HT-29 (cell line): ENCODE results near the gene IDUA. TPM values are rescaled to one million over a fixed set of nuclear protein-coding genes. Genes with fewer than 3 reads are reported as not detected.
"Not testable (repeated sequence)": the region's sequence is repeated elsewhere in the genome, so short reads cannot be mapped to it uniquely, and the experiment has no call there.

ENCODE experiments used
- DNase-seq: peaks from one replicate; pipeline ENCODE4 v3.0.0-alpha.2; 2015; ENCODE audit warnings: low spot score
- total RNA-seq: library from RNA; depleted of rRNA; stranded (reverse); fragments of >200 nt; shearing (Covaris generic); gene quantifications from 2 replicates; pipeline ENCODE4 v1.2.3, GENCODE V29; 2014

The IDUA gene
- total RNA-seq, 1 experiment from 2014 or later, result 53.5 TPM

DNA sequence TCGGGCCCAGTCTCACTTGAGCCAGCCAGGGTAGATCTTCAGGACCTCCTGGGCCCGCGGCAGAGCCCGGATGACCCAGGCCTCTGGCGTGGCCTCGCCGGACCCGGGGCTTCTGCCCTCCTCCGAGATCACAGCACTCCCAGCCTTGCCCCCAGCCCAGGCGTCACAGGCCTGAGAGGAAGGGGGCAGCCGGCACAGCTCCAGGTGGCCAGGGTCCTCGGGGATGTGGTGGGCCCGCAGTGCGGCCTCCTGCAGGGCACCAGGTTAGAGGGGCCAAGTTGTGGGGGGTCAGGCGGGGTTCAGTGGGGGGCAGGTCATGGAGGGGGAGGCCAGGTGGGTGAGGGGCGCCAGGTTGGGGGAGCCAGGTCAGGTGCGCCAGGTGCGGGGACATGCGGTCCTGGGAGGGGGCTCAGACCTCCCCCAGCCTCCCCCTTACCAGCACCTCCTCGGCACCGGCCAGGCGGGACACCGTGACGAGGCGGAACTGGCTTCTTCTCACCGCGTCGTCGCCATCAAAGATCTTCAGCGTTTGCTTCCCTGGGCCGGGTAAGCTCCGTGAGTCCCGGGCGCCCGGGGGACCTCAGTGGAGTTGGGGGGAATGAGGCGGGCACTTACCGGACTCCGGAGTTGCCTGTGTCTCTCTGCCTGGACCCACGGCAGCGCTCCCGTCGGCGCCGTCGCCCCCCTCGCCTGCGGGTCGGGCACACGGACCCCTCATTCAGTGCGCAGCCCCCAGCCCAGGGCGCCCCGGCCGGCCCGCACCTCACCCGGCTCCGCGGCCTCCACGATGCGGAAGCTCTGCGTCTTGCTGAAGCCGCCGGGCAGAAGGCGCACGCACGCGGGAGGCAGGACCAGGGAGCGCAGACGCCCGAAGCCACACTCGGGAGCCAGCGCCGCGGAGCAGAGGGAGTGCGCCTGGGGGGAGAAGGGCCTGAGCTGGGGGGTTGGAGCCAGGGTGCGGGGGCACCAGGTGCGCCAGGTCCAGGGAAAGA lies 19.4 kb upstream of the IDUA start:
- DNase-seq, result no peak

DNA sequence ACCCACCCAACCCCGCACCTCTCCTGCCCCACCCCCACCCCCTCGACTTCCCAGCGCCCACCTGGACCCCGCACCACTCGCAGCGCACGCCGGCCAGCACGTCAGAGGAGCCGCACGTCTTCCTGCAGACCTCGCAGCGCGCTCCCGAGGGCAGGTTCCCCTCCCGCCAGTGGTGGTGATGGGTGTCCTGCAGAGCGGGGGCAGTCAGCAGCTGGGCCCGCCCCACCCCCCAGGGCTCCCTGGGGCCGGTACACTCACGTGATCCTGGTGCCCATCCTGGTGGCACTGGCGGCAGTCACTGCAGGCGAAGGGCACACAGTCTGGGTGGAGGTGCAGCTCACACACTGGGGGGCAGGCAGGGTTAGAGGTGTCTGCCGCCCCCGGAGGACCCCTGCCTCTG lies 18.6 kb upstream of the IDUA start:
- no peak for DNase-seq

DNA sequence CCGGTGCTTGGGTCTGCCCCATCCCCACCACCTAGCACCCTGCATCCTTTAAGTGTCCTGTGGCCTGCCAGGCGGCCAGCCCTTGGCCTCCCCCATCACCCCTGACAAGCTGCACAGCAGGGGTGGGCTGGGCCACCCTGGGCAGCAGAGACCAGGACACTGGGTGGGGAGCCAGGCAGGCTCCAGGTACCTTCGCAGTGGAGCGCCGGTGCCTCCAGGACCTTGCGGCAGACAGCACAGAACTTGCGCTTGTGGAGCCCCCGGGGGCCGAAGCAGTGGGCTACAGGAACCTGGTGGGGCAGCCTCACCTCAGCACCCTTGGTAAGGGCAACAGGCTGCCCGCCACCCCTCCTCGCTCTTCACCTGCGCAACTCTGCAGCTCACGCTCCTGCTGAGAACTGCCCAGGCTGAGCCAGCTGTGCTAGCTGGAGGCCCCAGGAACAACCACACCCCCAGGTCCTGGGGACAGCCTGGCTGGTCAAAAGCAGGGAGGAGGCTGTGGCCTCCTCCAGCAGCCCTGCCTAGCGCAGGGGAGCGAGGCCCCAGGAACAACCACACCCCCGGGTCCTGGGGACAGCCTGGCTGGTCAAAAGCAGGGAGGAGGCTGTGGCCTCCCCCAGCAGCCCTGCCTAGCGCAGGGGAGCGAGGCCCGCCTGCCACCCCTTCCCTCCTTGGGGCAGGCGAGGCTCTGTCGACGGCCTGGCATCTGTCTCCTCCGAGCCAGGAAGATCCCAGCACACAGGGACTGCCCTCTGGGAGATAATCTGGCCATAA lies 18.0 kb upstream of the IDUA start:
- DNase-seq, result no peak

DNA sequence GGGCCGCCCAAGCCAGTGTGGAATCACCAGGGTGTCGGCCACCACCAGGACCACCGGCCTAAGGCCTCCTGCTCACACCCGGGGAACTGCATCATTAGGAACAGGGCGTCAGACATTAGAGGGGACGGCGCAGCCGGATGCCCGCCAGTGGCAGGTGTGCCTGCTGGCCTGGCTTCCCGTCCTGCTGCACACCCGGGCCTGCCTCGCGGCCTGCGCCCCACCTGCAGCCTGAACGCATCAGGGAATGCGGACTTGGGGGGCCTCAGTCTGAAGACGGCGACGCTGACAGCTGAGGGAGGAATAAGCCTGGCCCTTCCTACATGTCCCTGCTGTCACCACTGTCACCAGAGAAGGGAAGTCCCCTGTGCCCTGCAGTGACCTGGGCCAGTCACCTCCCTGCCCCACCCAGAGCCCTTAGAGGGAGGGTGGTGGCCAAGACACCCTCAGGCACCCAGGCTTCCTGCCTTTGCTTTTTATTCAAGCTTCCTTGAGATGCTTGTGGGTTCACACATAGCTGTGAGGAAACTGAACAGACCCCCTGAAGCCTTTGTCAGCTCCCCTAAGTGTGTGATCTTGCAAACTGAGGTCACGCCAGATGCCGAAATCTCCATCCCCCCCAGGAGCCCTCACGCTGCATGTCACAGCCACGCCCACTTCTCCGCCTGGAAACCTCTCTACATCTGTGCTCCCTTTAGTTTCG lies 16.6 kb upstream of the IDUA start:
- no peak for DNase-seq

DNA sequence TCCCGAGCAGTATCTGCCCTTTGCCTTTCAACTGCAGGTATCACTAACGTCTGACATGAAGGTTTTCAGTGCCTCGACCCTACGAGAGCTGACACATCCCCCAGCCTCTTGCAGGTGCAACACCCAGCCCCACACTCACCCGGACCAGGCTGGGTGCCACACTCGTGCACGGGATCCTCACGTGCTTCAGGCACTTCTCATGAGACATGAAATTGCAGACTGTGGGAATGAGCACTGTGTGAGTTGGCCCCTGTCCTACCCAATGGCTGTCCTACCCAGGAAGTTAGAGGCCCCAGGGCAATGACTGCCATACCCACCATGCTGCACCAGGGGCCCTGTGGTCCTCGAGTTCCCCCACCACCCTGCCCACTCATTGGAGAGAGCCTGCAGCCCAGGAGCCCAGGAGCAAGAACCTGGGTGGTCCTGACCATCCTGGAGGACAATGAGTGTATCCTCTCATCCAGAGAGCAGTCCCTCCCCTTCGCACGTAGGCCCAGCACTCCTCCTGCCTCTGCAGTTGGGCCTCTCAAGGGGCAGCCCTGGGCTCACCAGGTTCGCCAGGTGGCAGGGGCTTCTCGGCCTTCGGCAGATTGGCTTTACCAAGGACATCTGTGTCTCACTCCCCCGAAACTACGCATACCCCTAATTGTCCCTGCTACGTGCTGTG lies 15.9 kb upstream of the IDUA start:
- no peak for DNase-seq

DNA sequence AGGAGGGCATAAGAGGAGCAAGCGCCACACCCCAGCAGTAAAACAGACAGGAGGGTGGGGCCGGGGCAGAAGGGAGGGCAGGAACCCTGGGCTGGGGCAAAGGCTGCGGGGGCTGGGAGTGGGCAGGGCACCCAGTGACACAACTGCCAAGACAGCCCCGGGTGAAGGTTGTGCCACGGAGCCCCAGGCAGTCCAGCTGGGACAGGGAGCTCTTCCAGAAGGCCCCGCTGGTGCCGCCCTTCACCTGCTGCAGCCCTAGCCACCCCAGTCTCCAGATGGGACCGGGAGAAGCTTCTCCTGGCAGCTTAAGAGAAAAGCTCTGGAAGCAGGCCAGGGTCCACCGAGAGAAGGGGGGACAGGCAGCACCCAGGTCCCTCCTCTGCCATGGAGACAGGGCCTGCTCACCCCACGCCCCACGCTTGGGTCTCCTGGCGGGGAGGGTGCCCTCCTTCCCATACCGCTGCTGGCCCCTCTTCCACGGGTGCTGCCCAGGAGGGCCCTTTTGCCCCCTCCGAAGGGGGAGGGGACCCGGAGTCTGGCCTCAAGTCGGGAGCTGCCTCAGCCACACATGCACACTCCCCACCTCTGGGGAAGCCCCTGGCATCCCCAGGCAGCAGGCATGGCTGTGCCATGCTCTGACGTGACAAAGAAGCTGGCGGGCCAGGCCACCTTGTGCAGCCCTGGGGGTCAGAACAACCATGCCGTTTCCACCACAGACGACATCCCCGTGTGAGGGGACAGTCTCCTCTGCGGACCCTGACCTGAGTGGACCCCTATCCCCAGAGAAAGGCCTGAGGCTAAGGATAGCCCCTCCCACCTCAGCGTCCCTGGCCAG lies 15.0 kb upstream of the IDUA start:
- peak; percentile 24 for DNase-seq

DNA sequence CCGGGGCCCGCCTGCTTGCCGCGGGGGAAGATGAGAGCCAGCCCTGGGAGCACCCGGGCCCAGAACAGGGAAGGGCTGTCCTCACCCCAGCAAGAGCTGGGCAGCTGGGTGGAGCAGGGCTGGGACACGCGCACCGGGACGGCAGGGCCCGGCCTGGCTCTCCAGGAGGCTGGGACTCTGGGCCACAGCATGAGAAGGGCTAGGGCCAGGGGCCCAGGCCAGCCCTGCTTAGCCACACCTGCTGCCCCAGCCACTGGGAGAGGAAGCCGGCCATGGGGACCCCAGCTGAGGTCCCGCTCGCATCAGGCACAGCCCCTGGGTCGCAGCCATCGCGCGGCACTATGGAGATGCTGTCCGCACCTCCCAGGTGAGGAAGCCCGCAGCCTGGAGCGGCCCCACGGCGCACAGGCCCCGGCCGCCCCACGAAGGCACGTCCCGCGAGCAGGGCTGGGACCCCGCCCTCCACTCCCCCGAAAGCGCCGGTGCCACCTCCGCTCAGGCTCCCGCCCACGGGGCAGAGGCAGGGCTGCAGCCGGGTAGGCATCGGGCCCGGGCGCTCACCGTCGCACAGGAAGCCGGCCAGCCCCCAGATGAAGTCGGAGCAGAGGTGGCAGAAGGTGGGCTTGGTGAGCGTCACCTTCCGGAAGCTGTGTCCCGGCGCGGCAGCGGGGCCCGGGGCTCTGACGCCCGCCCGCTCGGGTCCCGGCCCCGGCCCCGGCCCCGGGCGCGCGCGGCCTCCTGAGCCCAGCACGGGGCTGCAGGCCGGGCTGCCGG lies 14.0 kb upstream of the IDUA start:
- DNase-seq, result peak; percentile 54

DNA sequence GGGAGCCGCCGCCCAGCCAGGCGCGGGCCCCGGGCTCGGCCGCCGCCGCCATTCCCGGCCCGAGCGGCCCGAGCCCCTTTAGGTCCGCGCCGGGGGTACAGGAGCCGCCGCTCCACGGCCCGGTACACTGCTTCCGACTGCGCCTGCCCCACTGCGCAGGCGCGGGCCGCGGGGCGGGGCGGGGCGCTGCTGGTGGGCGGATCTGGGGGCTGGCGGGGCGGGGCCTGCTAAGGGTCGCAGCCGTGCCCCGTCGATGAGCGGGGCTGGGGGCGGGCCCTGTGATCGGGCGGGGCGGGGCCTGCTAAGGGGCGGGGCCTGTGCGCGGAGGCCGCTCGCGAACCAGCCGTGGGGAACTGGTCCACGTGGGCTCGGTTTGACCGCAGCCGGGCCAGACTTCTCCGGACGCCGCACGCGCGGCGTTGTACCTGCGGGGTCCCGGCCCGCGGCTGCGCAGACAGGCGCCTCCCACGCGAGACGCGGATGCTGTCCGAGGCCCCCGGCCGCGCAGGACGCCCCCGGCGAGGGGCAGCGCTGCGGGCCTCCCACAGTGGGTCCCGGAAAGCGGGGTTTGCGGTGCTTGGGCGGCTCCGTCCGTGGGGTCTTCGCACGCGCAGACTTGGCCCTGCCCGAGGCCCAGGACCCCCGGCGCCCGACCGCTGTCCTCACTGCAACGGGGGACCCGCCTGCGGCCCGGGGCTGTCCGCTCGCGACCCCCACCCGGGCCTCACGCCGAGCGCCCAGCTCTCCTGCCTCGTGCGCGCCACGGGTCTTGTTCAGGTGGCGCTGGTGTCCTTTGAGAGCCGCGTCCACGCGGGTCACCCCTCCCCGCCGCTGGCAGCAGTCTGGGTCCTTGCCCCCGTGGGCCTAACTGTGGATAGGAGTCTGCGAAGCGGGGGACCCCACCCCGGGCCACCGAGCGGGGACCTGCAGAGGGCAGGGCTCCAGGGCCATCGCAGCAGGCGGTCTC lies 13.1 kb upstream of the IDUA start, which contains the start of gene DGKQ:
Gene DGKQ (minus strand): TSS at position 139 of the 967 bp plus-strand sequence. CDS start 87 bp downstream, at position 52.
- DNase-seq, result peak; percentile 79

DNA sequence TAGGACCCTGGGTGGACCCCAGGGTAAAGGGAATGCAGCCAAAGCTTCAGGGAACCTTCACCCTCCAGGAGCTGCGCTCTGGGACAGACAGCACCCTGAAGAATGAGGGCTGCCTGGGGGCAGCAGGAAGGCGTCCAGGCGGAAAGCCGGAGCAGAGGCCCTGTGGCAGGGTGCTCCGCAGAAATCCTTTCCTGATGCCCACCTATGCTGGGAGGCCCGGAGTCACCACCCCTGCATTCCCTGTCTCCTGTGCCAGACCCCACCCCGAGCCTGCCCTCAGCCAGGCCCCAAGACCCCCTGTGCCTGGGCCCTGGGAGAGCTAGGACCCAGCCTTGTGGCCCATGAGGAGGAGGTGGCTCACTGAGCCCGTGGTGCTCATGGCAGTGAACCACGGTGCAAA lies 12.2 kb upstream of the IDUA start:
- no peak for DNase-seq

DNA sequence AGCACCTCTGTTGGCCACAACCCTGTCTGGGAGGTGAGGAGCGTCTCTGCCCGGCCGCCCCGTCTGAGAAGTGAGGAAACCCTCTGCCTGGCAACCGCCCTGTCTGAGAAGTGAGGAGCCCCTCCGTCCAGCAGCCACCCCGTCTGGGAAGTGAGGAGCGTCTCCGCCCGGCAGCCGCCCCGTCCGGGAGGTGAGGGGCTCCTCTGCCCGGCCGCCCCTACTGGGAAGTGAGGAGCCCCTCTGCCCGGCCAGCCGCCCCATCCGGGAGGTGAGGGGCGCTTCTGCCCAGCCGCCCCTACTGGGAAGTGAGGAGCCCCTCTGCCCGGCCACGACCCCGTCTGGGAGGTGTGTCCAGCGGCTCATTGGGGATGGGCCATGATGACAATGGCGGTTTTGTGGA lies 10.8 kb upstream of the IDUA start:
- DNase-seq, result not testable (repeated sequence)

DNA sequence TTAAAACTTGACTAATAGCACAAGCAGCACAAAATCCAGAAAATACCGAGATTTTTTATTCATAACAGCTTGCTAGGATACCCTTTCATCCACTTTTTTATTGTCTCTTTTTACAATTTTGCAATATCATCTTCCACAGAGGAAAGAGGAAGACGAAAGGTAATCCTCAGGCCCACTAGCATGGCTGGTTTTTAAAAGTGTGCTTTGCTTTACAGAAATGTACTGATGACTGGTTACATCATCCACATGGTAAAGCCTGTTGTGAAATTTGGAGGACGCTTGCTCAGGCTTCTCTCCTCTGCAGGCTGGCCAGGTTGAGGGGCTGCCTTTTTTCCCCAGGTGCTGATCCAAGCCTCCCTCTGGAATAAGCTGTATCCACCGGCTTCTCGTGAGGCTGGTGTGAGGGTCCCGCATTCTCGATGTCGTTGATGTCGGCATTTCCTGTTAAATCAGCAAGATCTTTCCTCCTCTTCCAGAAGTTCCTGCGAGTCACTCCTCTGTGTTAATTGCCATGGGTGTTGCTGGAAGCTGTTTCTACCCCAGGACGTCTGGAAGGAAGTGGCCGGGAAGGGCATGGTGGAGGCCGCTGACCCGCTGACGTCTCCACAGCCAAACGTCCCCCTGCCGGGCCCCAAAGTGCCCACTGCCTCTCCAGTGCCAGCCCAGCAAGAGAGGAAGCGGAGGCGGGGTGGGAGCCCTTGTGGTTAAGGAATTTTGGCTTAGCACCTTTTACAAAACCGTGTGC lies 7.7 kb upstream of the IDUA start:
- DNase-seq, result no peak

DNA sequence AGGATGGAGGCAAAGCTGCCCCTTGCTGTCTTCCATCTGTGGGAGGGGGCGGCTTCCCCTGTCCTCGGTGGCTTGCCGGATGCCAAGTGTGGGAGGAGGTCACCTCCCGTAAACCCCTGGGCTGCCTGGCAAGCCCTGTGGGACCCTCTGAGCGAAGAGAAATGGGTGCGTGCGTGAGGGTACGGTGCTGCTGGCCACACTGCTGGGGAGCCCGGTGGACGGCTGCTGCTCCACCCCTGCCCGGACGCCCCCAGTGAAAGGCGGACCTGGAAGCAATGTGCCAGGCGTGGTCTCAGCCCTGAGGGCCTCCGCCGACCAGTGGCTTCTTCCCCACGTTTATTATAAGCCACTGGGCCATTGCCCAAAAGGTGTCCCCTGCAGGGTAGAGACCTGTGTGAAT lies 4.6 kb upstream of the IDUA start:
- DNase-seq, result no peak

DNA sequence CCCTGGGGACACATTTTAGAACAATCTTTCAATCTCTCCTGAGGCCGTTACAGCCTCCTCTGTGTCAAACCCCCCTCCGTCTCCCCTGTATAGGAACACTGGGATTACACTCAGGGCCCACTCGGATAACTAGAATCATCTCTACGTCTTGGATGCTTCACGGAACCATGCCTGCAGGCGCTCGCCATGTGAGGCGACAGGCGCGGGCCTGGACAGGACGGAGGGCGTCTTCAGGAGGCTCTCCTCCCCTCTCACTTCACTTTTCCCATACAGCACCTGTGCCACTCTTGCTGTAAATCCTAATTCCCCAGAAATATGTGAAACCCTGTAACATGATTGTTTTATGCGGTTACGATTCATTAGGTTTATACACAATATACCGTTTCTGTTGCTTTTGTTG lies 4.0 kb upstream of the IDUA start:
- DNase-seq, result no peak

DNA sequence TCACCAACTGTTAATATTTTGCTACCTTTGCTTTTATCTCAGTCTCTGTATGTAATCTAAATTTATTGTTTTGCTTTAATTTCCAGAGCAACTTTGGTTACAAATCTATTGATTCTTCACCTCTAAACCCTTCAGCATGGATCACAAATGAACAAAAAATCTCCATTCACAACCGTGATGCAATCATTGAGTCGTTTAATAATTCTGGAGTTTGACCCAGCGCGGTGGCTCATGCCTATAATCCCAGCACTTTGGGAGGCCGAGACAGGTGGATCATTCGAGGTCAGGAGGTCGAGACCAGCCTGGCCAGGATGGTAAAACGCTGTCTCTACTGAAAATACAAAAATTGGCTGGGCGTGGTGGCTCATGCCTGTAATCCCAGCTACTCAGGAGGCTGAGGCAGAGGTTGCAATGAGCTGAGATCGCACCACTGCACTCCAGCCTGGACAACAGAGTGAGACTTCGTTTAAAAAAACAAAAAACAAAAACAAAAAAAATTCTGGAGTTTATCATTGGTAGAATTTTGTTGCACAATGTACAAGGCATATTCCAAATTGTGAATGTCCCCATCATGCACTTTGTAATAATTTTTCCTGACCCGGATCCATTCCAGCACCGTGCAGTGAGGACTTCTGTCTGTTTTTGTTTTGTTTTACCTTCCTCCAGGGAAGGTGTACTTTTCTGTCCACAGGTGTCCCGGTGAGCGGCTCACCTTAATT lies 2.3 kb upstream of the IDUA start:
- no peak for DNase-seq

DNA sequence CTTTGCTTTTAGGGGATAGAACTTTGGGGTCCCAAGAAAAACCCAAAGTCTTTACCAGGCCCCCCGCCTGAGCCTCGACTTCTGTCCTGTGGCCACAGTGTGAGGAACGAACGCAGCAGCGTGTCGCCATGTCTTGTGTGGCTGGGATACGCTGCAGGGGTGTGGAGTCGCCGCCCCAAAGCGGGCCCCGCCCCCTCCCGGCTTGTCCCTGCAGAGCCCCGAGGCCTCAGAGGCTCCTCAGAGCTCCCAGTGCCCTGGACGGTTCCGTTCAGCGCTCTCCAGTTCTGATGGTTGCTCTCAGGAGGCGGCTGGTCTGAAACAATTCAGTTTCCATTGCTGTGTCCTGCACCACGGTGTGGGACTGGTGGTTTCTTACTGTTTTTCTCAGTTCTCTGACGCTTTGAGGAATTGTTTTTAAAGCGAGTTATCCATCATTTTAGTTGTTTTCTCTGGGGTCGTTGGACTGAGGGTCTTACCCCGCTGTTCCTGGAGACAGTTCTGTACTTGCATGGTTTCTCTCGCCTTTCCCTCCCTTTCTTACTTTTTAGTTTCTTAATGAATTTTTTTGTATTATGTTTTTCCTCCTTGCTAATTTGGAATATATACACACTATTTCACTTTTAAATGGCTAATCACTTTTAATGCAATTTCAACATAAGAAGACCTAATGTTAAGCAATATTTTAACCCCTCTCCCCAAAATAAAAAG lies 1.6 kb upstream of the IDUA start:
- peak; percentile 66 for DNase-seq

DNA sequence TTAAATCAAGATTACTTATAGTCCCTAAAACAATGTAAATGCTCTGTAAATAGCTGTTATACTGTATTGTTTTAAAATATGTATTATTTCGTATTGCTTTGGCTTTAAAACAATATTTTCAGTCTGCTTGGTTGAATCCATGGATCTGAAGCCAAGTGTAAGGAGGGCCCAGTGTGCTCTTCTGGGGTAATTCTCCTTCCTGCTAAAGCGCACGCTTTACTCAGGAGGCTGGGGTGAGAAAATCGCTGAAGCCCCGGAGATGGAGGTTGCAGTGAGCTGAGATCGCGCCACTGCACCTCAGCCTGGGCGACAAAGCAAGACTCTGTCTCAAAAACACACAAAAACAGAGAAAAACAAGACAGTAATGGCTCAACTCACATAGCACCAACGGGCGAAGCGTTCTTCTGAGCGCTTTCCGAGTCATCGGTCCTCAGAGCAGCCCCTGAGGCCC lies 391 bp upstream of the IDUA start:
- DNase-seq, result no peak
